Endothelial cell of umbilical vein (primary cell): Measurements from ENCODE around the gene AP1B1. TPM values are rescaled to one million over a fixed set of nuclear protein-coding genes. Genes with fewer than 3 reads are reported as not detected.

ENCODE experiments used
- BruUV-seq: library from RNA; stranded (reverse); fragments of 400-500 nt; replicated peaks from 2 replicates; lab custom pipeline; 2021; lab: Mats Ljungman, UMichigan
- CTCF ChIA-PET: fragments of 300-600, 350-600 bp; sonication (Branson Sonifier 250); formaldehyde crosslinking; loops from one replicate; lab custom pipeline; 2021; ENCODE audit warnings: antibody characterized with exemption, inconsistent platforms; lab: Charles Lee
- POLR2A ChIA-PET: fragments of 300-600, 350-600 bp; sonication (Branson Sonifier 250); formaldehyde crosslinking; loops from one replicate; lab custom pipeline; 2021; ENCODE audit warnings: antibody characterized with exemption, inconsistent platforms; lab: Charles Lee
- DNase-seq: peaks from one replicate; pipeline ENCODE4 v3.0.0-alpha.2; 2011; ENCODE audit warnings: low read depth, low spot score
- FAIRE-seq: peaks from 2 replicates; lab custom pipeline; 2011; peaks lifted over from hg19 to GRCh38; lab: Jason Lieb, UNC
- H2AFZ ChIP-seq: 2 replicates; pipeline ENCODE4 v1.6.0; 2012; ENCODE audit warnings: low read depth, low read length, control low read depth, inconsistent platforms
- H3K27ac ChIP-seq: 2 replicates; pipeline ENCODE4 v1.5.1; 2011; ENCODE audit warnings: low read depth, mild to moderate bottlenecking, control low read depth, low read length, moderate library complexity; ENCODE audit not compliant: insufficient read depth
- H3K27me3 ChIP-seq, 2 experiments: 2 replicates each; pipeline versions ENCODE4 v1.6.0 to v1.6.1; 2011; ENCODE audit warnings: low read length in 2 of 2, mixed read lengths in 1 of 2; ENCODE audit not compliant: control insufficient read depth in 2 of 2, insufficient read depth in 2 of 2
- H3K36me3 ChIP-seq, 2 experiments: 2 replicates in 1 of 2; 3 replicates in 1 of 2; pipeline ENCODE4 v1.5.1; 2011; ENCODE audit warnings: low read length in 2 of 2, mild to moderate bottlenecking in 1 of 2, moderate library complexity in 1 of 2; ENCODE audit not compliant: control insufficient read depth in 2 of 2, insufficient read depth in 2 of 2; ENCODE audit errors: extremely low read depth in 1 of 2
- H3K4me1 ChIP-seq: 3 replicates; pipeline ENCODE4 v1.5.1; 2011; ENCODE audit warnings: mild to moderate bottlenecking, low read length; ENCODE audit not compliant: control insufficient read depth, insufficient read depth; ENCODE audit errors: extremely low read depth
- H3K4me2 ChIP-seq: 2 replicates; pipeline ENCODE4 v1.6.1; 2011; ENCODE audit warnings: low read length, control low read depth, mixed read lengths; ENCODE audit not compliant: insufficient read depth
- H3K4me3 ChIP-seq, 3 experiments: fragments of 200-600 bp in 1 of 3; sonication (generic), shearing (Covaris generic) in 1 of 3; replicated peaks in 1 of 3; 2 replicates each; pipeline ENCODE4 v1.5.1; 2011 to 2016; ENCODE audit warnings: control low read depth in 3 of 3, low read length in 3 of 3, mild to moderate bottlenecking in 2 of 3, inconsistent platforms in 1 of 3, low read depth in 1 of 3, moderate library complexity in 1 of 3; ENCODE audit not compliant: insufficient read depth in 1 of 3
- H3K79me2 ChIP-seq: 2 replicates; pipeline ENCODE4 v1.6.0; 2012; ENCODE audit warnings: low read length, inconsistent platforms; ENCODE audit not compliant: control insufficient read depth, insufficient read depth
- H3K9ac ChIP-seq: replicated peaks from 2 replicates; pipeline ENCODE3; 2011; ENCODE audit warnings: low read length, control low read depth; ENCODE audit not compliant: insufficient read depth; ENCODE audit errors: extremely low read depth
- H3K9me1 ChIP-seq: replicated peaks from 3 replicates; pipeline ENCODE4 v1.6.0; 2011; ENCODE audit warnings: mild to moderate bottlenecking, low read length; ENCODE audit not compliant: control insufficient read depth, insufficient read depth; ENCODE audit errors: extremely low read depth
- H3K9me3 ChIP-seq: replicated peaks from 2 replicates; pipeline ENCODE4 v1.5.1; 2012; ENCODE audit warnings: low read length, inconsistent platforms; ENCODE audit not compliant: control insufficient read depth, insufficient read depth
- H4K20me1 ChIP-seq: replicated peaks from 2 replicates; pipeline ENCODE3; 2011; ENCODE audit warnings: mild to moderate bottlenecking, low read length; ENCODE audit not compliant: control insufficient read depth, insufficient read depth; ENCODE audit errors: extremely low read depth
- CTCF ChIP-seq, 2 donors: IDR thresholded peaks; 1 replicate in 1 of 2; 2 replicates in 1 of 2; pipeline ENCODE4 v1.5.1; 2011; ENCODE audit warnings: low read length in 2 of 2, mild to moderate bottlenecking in 2 of 2, moderate library complexity in 2 of 2, control low read depth in 1 of 2, inconsistent platforms in 1 of 2, low read depth in 1 of 2; ENCODE audit not compliant: insufficient read depth in 1 of 2; ENCODE audit errors: extremely low read depth in 1 of 2
- EZH2 ChIP-seq: IDR thresholded peaks from 2 replicates; pipeline ENCODE4 v1.6.1; 2012; ENCODE audit warnings: borderline replicate concordance, low read depth, mild to moderate bottlenecking, moderate library complexity, low read length, inconsistent platforms; ENCODE audit not compliant: severe bottlenecking
- FOS ChIP-seq: IDR thresholded peaks from 2 replicates; pipeline ENCODE4 v1.6.1; 2011; ENCODE audit warnings: mild to moderate bottlenecking, low read length, moderate library complexity, borderline replicate concordance; ENCODE audit not compliant: insufficient read depth
- GATA2 ChIP-seq: IDR thresholded peaks from 2 replicates; pipeline ENCODE4 v1.7.0; 2011; ENCODE audit warnings: low read depth, mild to moderate bottlenecking, moderate library complexity, mixed read lengths, low read length; ENCODE audit not compliant: insufficient read length, insufficient read depth
- JUN ChIP-seq: IDR thresholded peaks from 2 replicates; pipeline ENCODE4 v1.6.1; 2011; ENCODE audit warnings: borderline replicate concordance, low read depth; ENCODE audit not compliant: insufficient read length, insufficient read depth
- MYC ChIP-seq: IDR thresholded peaks from one replicate; pipeline ENCODE4 v1.6.1; 2011; ENCODE audit warnings: mild to moderate bottlenecking, low read depth, low read length
- POLR2A ChIP-seq: IDR thresholded peaks from 2 replicates; pipeline ENCODE4 v1.6.1; 2012; ENCODE audit warnings: low read depth, mild to moderate bottlenecking, control low read depth, low read length
- POLR2AphosphoS5 ChIP-seq: IDR thresholded peaks from 2 replicates; pipeline ENCODE4 v1.6.1; 2012; ENCODE audit warnings: low read depth, mild to moderate bottlenecking, control low read depth, low read length, moderate library complexity; ENCODE audit not compliant: insufficient read depth
- dilution Hi-C: fragments of 300-500 bp; cut with MboI; formaldehyde crosslinking; loops from one replicate; pipeline ENCODE4 v1.15.0; 2019; ENCODE audit warnings: low sequenced_read_pairs; ENCODE audit not compliant: extremely low pct_ligation_motif_present
- intact Hi-C: fragments of 100-400 bp; cut with micrococcal nuclease; formaldehyde crosslinking; loops from one replicate; pipeline ENCODE4 v1.10.0; 2022
- polyA plus RNA-seq, 4 experiments: library from polyadenylated mRNA; depleted of rRNA in 3 of 4; stranded (reverse) in 3 of 4; unstranded in 1 of 4; fragments of >200 nt; gene quantifications; 2 replicates each; pipeline versions ENCODE4 v1.2.1 to v1.2.3, GENCODE V29; 2011 to 2012; ENCODE audit warnings: missing spikeins in 1 of 4
- total RNA-seq: library from RNA; stranded (reverse); gene quantifications from 2 replicates; pipeline ENCODE4 v1.2.3, GENCODE V29; 2021
- TF ChIP-seq, protein P1 (sequence below): IDR thresholded peaks from 2 replicates; pipeline ENCODE4 v1.6.1; 2011; ENCODE audit not compliant: insufficient read depth, insufficient read length

The AP1B1 gene
- total and polyA plus RNA-seq, 2 donors (not counting 3 experiments of a cell fraction or from before 2014, with no cell fraction given) = 107 to 131 TPM

- DNase-seq (no peak), FAIRE-seq (no peak)
- Histone ChIP-seq H3K36me3 (peaks cover 16 to 72% of the 10 kb centered on the region in 2 experiments), H3K4me2 (no peak overlapping the region), H3K4me1 (no peaks in the 10 kb centered on the region), H4K20me1 (no peaks in the 10 kb centered on the region), H2AFZ (no peak overlapping the region), H3K9me3 (no peaks in the 10 kb centered on the region), H3K27me3 (no peaks in the 10 kb centered on the region), H3K9me1 (no peaks in the 10 kb centered on the region), H3K4me3 (no peak overlapping the region), H3K27ac (no peak overlapping the region), H3K79me2 (no peaks in the 10 kb centered on the region), H3K9ac (no peak overlapping the region)
- no TSS peak for BruUV-seq
- intact Hi-C loops (no loop called here), dilution Hi-C loops (no loop called here)
- no peak for TF ChIP-seq JUN
- TF ChIP-seq EZH2 = no peak
- no peak for TF ChIP-seq POLR2A
- TF ChIP-seq FOS = no peak
- no peak for TF ChIP-seq CTCF (IDR thresholded peaks at IDR 0.05; ENCODE audit: extremely low read depth in 1 of 2, insufficient read depth in 1 of 2, low read depth in 1 of 2, low read length in 2 of 2)
- no peak for TF ChIP-seq GATA2
- TF ChIP-seq MYC = no peak
- no peak for TF ChIP-seq POLR2AphosphoS5
- TF ChIP-seq, protein P1, sequence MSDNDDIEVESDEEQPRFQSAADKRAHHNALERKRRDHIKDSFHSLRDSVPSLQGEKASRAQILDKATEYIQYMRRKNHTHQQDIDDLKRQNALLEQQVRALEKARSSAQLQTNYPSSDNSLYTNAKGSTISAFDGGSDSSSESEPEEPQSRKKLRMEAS = no peak
- CTCF ChIA-PET = no interaction called here
- POLR2A ChIA-PET = interaction anchor here (0.6 kb wide), 1 partner anchor 74 kb away, joined by 3 read pairs; no protein-coding TSS in a partner anchor
Measured at GRCh38 chr22:29344137-29344536, 44.2 kb downstream of the AP1B1 start.
